GM21381 (cell line): Measurements from ENCODE around the gene ADAMTS9.

Experiments used
- ATAC-seq: cut with Tn5 transposase; IDR thresholded peaks from one replicate; pipeline ENCODE4 v1.9.1; 2021; ENCODE audit warnings: mild to moderate bottlenecking, moderate library complexity; ENCODE audit not compliant: unreplicated experiment

ADAMTS9 gene

GRCh38 chr3:64658001-64658400 is 29.8 kb downstream of the ADAMTS9 start:
- ATAC-seq, result no peak

GRCh38 chr3:64656544-64656943 is 31.3 kb downstream of the ADAMTS9 start:
- no peak for ATAC-seq

- no peak for ATAC-seq
Observed at GRCh38 chr3:64655160-64655559, 32.6 kb downstream of the ADAMTS9 start.

DNA sequence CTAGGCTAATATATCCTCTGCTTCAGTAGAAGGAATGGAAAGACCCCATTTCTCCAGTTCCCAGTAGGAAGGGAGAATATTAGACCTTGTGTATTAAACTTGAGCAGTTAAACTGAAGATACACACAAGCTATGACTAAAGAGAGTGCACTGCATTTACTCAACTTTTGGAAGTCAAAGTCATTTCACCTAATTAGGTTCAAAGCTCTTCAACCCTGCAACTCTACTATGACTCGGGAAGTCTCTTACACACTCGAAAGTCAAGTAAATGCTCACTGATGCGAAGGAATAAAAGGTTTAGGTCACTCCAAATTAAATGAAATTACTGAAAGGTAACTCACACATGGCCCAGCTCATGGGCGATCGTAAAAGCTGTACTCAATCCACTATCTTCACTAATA is 33.8 kb downstream of the ADAMTS9 start:
- ATAC-seq, result no peak

- no peak for ATAC-seq
Observed at GRCh38 chr3:64653101-64653500, 34.7 kb downstream of the ADAMTS9 start.

GRCh38 chr3:64651741-64652241 is 36.0 kb downstream of the ADAMTS9 start:
- no peak for ATAC-seq

DNA sequence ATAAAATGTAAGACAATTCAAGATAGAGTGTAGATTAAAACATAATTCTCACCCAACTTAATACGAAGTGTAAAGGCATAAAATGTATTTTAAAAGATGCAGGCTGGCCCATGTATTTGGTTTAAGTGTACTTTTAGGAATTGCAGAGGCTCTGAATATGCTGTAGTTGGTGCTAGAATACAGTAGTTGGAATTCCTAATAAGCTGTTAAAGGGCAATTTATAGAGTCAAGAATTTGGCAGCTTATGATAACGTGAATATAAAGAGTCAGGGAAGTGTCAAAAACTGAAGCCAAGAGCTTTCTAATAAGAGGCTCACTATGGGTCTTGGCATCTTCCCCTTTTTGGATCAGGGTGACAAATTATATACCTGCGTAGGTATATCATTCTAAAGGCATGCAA is 36.5 kb downstream of the ADAMTS9 start:
- ATAC-seq, result no peak

GRCh38 chr3:64650715-64651114 is 37.1 kb downstream of the ADAMTS9 start:
- ATAC-seq, result no peak

DNA sequence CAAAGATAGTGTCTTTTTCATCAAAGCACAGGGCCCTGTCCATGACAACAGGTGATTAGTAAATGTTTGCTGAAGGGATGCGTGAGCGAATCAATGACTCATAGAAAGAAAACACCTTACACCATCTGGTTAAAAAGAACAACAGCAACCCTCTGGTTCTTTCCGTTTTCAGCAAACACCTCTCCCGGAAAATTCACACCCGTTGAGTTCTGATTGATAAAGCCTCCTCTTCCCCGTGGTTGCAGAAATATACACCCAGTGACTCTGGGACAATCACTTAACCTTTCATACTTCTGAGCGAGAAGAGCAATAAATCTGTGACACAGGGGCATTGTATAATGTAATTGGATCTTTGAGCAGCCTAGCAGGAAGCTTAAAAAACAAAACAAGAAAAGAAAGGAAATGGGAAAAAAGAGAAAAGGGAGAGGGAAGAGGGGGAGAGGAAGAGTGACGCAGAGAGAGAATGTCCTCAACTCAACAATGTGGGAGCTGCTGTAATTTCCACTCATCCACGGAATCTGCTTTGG is 37.6 kb downstream of the ADAMTS9 start:
- ATAC-seq, result no peak

GRCh38 chr3:64648927-64649906 is 38.6 kb downstream of the ADAMTS9 start:
- ATAC-seq, result no peak

DNA sequence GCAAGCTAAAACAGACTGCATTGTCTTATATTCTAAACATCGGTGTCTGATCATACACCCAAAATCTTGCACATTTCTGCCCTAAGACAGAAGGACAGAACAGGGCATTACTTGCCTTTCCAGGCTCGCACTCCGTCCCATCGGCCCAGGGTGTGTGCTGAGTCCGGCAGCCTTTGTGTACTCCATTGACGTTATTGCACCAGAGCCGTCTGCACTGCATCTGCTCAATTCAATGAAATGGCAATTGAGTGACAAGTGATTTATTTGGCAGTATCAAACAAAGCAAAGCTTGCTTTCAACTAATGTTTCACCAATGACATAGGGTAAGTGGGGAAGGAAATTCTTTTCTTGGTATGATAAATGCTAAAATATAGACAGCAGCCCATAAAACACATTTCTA is 40.0 kb downstream of the ADAMTS9 start:
- ATAC-seq, result no peak

- ATAC-seq, result no peak
Observed at GRCh38 chr3:64645243-64645642, 42.6 kb downstream of the ADAMTS9 start.

DNA sequence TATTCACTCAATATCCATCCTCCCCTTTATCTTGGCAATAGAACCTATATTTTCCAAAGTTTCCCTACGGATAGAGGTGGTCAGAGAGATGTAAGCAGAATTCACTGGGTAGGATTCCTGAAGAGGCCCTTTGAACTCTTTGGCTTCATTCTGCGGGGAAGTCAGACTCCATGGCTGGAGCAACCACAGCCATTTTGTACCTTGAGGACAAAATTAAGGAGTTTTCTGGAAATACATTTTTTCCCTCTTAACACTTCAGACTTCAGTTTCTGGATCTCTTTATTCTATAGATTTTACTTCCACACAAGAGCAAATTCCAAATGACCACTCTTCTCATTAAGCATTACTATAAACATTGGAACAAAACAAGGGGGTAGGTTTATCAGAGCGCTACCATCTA is 43.3 kb downstream of the ADAMTS9 start:
- ATAC-seq, result no peak

GRCh38 chr3:64642327-64643151 is 45.3 kb downstream of the ADAMTS9 start:
- no peak for ATAC-seq

GRCh38 chr3:64638981-64639481 is 48.8 kb downstream of the ADAMTS9 start:
- ATAC-seq, result no peak

DNA sequence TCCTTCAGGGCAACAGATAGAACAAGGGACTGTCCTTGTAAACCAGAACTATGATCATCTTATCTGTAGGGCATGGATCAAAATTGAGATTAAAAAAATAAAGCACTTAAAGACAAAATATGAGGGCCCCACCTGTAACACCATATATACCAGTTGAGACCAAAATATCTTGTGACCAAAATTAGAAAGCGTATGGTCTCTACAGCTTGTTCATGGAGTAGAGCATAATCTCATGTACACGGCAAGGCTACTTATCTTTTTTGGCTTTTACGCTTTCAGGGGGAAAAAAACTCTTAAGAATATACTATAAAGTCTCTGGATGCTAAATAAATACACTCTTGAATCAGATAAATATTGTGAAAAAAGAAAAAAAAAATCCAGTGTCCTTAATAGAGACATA is 49.3 kb downstream of the ADAMTS9 start:
- no peak for ATAC-seq

DNA sequence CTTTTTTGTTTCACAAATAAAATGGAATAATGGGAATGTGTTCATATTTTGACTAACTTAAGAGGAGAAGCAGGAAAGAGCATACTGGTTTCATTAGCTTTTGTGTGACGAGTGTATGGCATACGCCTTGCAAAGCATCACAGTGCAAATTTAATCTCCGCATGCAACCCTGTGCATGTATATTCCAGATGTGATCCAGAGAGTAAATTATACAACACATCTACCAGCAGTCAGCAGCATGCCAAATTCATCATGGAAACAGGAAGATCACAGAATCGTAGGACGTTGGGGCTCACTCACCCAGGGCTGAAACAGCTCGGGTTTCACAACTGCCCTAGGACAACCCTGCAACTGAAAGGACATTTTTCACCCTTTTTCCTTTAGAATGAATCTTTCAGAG is 53.4 kb downstream of the ADAMTS9 start:
- no peak for ATAC-seq

DNA sequence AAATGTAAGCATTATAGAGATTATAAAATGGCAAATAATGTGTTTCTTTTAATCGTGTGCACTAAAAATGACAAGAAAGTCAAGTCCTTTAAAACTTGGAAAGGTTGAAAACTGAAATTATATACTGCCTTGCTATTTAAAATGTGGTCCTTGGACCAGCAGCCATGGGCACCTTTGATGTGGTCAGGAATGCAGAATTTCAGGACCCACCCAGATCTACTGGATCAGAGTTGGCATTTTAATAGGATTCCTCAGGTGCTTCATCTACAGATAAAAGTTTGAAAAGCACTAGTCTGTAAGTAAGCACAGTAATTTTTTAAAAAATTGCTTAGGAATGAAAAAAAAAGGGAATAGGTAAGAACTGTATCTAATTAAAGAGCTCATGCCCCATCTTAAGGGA is 55.8 kb downstream of the ADAMTS9 start:
- ATAC-seq, result no peak

GRCh38 chr3:64627471-64628321 is 60.1 kb downstream of the ADAMTS9 start:
- ATAC-seq, result no peak

- ATAC-seq, result no peak
Observed at GRCh38 chr3:64627042-64627441, 60.8 kb downstream of the ADAMTS9 start.
